ENCODE measurements around the gene HSD17B1. TPM values are rescaled to one million over a fixed set of nuclear protein-coding genes. Genes with fewer than 3 reads are reported as not detected.

Gene HSD17B1
- total RNA-seq, 1 donor from 2014 or later = 1.5 TPM

DNA sequence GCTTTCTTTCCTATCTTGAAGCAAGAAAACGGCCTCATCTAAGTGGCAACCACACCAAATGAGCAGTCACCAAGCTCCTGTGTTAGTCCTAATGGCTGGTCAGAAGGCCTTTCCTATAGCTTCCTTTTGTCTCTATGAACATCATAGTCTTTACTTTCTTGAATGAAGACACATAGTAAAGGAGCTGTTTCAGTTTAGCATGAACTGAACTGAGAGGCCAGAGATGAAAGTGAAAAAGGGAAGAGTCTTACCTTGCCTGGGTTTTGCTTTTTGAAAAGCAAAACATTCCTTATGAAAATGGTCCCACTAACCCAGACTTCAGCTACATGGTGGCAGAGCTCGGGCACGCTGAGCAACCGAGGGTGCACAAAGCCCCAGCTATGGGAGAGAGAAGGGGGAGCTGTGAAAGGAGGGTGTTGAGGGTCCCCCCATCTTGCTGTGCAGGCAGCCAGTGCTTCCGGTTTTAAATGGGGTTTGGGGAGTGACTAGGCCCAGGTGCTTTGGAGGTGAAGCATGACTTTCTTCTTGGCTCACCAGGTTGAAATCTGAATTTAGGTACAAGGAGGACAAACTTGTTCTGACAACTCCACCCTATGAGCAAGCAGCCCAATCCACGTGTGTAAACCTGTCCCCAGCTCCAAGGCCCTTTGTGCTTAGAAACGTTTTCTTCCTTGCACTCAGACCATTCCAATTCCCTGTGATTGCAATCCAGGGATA lies 33.9 kb downstream of the HSD17B1 start:
- Mint-ChIP-seq H3K9me3 (ENCODE audit: unreplicated experiment) (no peaks in the 10 kb centered on the region), H3K27ac (ENCODE audit: unreplicated experiment) (no peak overlapping the region), H3K4me3 (ENCODE audit: unreplicated experiment) (no peak overlapping the region), H3K36me3 (ENCODE audit: low read depth, unreplicated experiment) (peaks cover 16% of the 10 kb centered on the region), H3K4me1 (ENCODE audit: low read depth, unreplicated experiment) (no peaks in the 10 kb centered on the region), H3K27me3 (ENCODE audit: low read depth, unreplicated experiment) (no peaks in the 10 kb centered on the region)
- FAIRE-seq (no peak), DNase-seq (ENCODE audit: low read depth) (no peak)
- H3K36me3 ChIP-seq (ENCODE audit: insufficient read depth, low read length) = peaks cover 46% of the 10 kb centered on the region
- H3K4me3 ChIP-seq (ENCODE audit: insufficient read depth, low read depth, low read length) = no peak overlapping the region
- H3K79me2 ChIP-seq (ENCODE audit: insufficient read depth, low read length) = no peaks in the 10 kb centered on the region
- no peak for TF ChIP-seq EZH2 (IDR thresholded peaks at IDR 0.05; ENCODE audit: insufficient read depth, low read length)
- TF ChIP-seq, protein P1, sequence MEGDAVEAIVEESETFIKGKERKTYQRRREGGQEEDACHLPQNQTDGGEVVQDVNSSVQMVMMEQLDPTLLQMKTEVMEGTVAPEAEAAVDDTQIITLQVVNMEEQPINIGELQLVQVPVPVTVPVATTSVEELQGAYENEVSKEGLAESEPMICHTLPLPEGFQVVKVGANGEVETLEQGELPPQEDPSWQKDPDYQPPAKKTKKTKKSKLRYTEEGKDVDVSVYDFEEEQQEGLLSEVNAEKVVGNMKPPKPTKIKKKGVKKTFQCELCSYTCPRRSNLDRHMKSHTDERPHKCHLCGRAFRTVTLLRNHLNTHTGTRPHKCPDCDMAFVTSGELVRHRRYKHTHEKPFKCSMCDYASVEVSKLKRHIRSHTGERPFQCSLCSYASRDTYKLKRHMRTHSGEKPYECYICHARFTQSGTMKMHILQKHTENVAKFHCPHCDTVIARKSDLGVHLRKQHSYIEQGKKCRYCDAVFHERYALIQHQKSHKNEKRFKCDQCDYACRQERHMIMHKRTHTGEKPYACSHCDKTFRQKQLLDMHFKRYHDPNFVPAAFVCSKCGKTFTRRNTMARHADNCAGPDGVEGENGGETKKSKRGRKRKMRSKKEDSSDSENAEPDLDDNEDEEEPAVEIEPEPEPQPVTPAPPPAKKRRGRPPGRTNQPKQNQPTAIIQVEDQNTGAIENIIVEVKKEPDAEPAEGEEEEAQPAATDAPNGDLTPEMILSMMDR (IDR thresholded peaks at IDR 0.05; ENCODE audit: insufficient read depth, low read depth, low read length) = no peak
- peaks cover 18% of the 10 kb centered on the region for H4K20me1 ChIP-seq (ENCODE audit: insufficient read depth, low read length)
- no peaks in the 10 kb centered on the region for H3K9me3 ChIP-seq (ENCODE audit: insufficient read depth, low read depth, low read length)
- H2AFZ ChIP-seq (ENCODE audit: low read depth, low read length) = no peak overlapping the region
- no peaks in the 10 kb centered on the region for H3K4me1 ChIP-seq (ENCODE audit: insufficient read depth, low read length)
- no peak overlapping the region for H3K9ac ChIP-seq (ENCODE audit: low read length)
- no peak overlapping the region for H3K27ac ChIP-seq (ENCODE audit: low read depth, low read length)
- no peak overlapping the region for H3K4me2 ChIP-seq (ENCODE audit: low read length)
- no peaks in the 10 kb centered on the region for H3K27me3 ChIP-seq (ENCODE audit: insufficient read depth, low read length)

DNA sequence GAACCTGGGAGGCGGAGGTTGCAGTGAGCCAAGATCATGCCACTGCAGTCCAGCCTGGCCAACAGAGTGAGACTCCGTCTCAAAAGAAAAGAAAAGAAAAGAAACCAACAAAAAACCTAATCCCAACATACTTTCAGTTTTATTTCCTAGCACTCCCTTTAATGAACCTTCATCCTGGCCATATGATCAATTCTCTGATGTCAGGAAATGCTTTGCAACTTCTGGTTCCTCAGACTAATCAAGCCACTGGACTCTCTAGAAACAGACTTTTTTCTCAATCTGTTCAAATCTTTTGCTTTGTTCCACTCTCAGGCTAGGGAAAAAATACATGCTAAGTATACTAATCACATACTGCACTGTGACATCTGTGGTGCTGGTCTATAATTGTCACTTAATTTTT lies 38.2 kb downstream of the HSD17B1 start:
- Histone ChIP-seq H3K9ac (ENCODE audit: low read length) (no peak overlapping the region), H3K4me3 (ENCODE audit: insufficient read depth, low read depth, low read length) (no peak overlapping the region), H3K4me1 (ENCODE audit: insufficient read depth, low read length) (no peaks in the 10 kb centered on the region), H3K4me2 (ENCODE audit: low read length) (no peak overlapping the region), H3K36me3 (ENCODE audit: insufficient read depth, low read length) (peaks cover 24% of the 10 kb centered on the region), H3K9me3 (ENCODE audit: insufficient read depth, low read depth, low read length) (no peaks in the 10 kb centered on the region), H2AFZ (ENCODE audit: low read depth, low read length) (no peak overlapping the region), H3K27ac (ENCODE audit: low read depth, low read length) (no peak overlapping the region), H4K20me1 (ENCODE audit: insufficient read depth, low read length) (peaks cover 22% of the 10 kb centered on the region), H3K79me2 (ENCODE audit: insufficient read depth, low read length) (peaks cover 5% of the 10 kb centered on the region), H3K27me3 (ENCODE audit: insufficient read depth, low read length) (no peaks in the 10 kb centered on the region)
- H3K36me3 Mint-ChIP-seq (ENCODE audit: low read depth, unreplicated experiment) = peaks cover 10% of the 10 kb centered on the region
- H3K4me1 Mint-ChIP-seq (ENCODE audit: low read depth, unreplicated experiment) = no peaks in the 10 kb centered on the region
- no peaks in the 10 kb centered on the region for H3K9me3 Mint-ChIP-seq (ENCODE audit: unreplicated experiment)
- no peaks in the 10 kb centered on the region for H3K27me3 Mint-ChIP-seq (ENCODE audit: low read depth, unreplicated experiment)
- no peak overlapping the region for H3K4me3 Mint-ChIP-seq (ENCODE audit: unreplicated experiment)
- no peak overlapping the region for H3K27ac Mint-ChIP-seq (ENCODE audit: unreplicated experiment)
- DNase-seq (ENCODE audit: low read depth) (no peak), FAIRE-seq (no peak)
- TF ChIP-seq, protein P1 (IDR thresholded peaks at IDR 0.05; ENCODE audit: insufficient read depth, low read depth, low read length) = no peak
- TF ChIP-seq EZH2 (IDR thresholded peaks at IDR 0.05; ENCODE audit: insufficient read depth, low read length) = no peak

DNA sequence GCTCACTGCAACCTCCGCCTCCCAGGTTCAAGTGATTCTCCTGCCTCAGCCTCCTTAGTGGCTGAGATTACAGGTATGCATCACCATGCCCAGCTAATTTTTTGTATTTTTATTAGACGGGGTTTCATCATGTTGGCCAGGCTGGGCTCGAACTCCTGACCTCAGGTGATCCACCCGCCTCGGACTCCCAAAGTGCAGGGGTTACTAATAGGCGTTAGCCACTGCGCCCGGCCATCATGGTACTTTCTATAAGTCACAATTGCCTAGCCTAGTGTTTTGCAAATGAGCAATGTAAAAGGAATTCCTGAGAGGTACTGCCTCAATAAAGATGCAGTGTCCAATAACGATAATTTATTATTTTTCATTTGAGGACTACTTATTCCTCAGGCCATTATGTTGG lies 38.7 kb downstream of the HSD17B1 start:
- H3K4me3 Mint-ChIP-seq (ENCODE audit: unreplicated experiment) = no peak overlapping the region
- H3K27ac Mint-ChIP-seq (ENCODE audit: unreplicated experiment) = no peak overlapping the region
- peaks cover 10% of the 10 kb centered on the region for H3K36me3 Mint-ChIP-seq (ENCODE audit: low read depth, unreplicated experiment)
- H3K4me2 ChIP-seq (ENCODE audit: low read length) = no peak overlapping the region
- H3K27me3 Mint-ChIP-seq (ENCODE audit: low read depth, unreplicated experiment) = no peaks in the 10 kb centered on the region
- H3K27me3 ChIP-seq (ENCODE audit: insufficient read depth, low read length) = no peaks in the 10 kb centered on the region
- H3K27ac ChIP-seq (ENCODE audit: low read depth, low read length) = no peak overlapping the region
- DNase-seq (ENCODE audit: low read depth) = no peak
- peaks cover 24% of the 10 kb centered on the region for H4K20me1 ChIP-seq (ENCODE audit: insufficient read depth, low read length)
- H3K4me1 Mint-ChIP-seq (ENCODE audit: low read depth, unreplicated experiment) = no peaks in the 10 kb centered on the region
- no peak for FAIRE-seq
- H3K4me1 ChIP-seq (ENCODE audit: insufficient read depth, low read length) = no peaks in the 10 kb centered on the region
- peaks cover 19% of the 10 kb centered on the region for H3K36me3 ChIP-seq (ENCODE audit: insufficient read depth, low read length)
- H3K9ac ChIP-seq (ENCODE audit: low read length) = no peak overlapping the region
- H3K9me3 Mint-ChIP-seq (ENCODE audit: unreplicated experiment) = no peaks in the 10 kb centered on the region
- H3K79me2 ChIP-seq (ENCODE audit: insufficient read depth, low read length) = peaks cover 5% of the 10 kb centered on the region
- H3K9me3 ChIP-seq (ENCODE audit: insufficient read depth, low read depth, low read length) = no peaks in the 10 kb centered on the region
- no peak overlapping the region for H3K4me3 ChIP-seq (ENCODE audit: insufficient read depth, low read depth, low read length)
- TF ChIP-seq EZH2 (IDR thresholded peaks at IDR 0.05; ENCODE audit: insufficient read depth, low read length) = no peak
- TF ChIP-seq, protein P1 (IDR thresholded peaks at IDR 0.05; ENCODE audit: insufficient read depth, low read depth, low read length) = no peak
- no peak overlapping the region for H2AFZ ChIP-seq (ENCODE audit: low read depth, low read length)

Measured in astrocyte (in vitro differentiated cells and primary cell).